Thoracic aorta (tissue), 2 donors: Measurements from ENCODE around the gene LRRC8C. TPM values are rescaled to one million over a fixed set of nuclear protein-coding genes. Genes with fewer than 3 reads are reported as not detected.

Source experiments
- ATAC-seq: fragments of 150-250 bp; one replicate; pipeline ENCODE4 v1.8.0; 2017; ENCODE audit warnings: low read depth; ENCODE audit not compliant: insufficient number of reproducible peaks, low FRiP score
- DNase-seq: peaks from one replicate; pipeline ENCODE4 v3.0.0-alpha.2; 2020; ENCODE audit warnings: low spot score
- H3K27ac ChIP-seq, 2 donors: fragments of 200-600 bp; sonication (generic); 1 replicate in 1 of 2; 2 replicates in 1 of 2; pipeline ENCODE4 v1.5.1; 2016; ENCODE audit warnings: mild to moderate bottlenecking in 2 of 2, moderate library complexity in 2 of 2
- H3K27me3 ChIP-seq: fragments of 200-600 bp; sonication (generic); replicated peaks from 2 replicates; pipeline ENCODE4 v1.6.0; 2016; ENCODE audit warnings: mild to moderate bottlenecking; ENCODE audit not compliant: insufficient read depth
- H3K36me3 ChIP-seq: fragments of 200-600 bp; sonication (generic); one replicate; pipeline ENCODE4 v1.5.1; 2016
- H3K4me1 ChIP-seq, 2 donors: fragments of 200-600 bp; sonication (generic); 1 replicate in 1 of 2; 2 replicates in 1 of 2; pipeline versions ENCODE4 v1.5.1 to v1.6.0; 2016; ENCODE audit warnings: low read depth in 2 of 2, mild to moderate bottlenecking in 1 of 2; ENCODE audit not compliant: control insufficient read depth in 1 of 2
- H3K4me3 ChIP-seq: fragments of 200-600 bp; sonication (generic); 2 replicates; pipeline ENCODE4 v1.5.1; 2016; ENCODE audit warnings: mild to moderate bottlenecking
- H3K9me3 ChIP-seq: fragments of 200-600 bp; sonication (generic); 2 replicates; pipeline ENCODE4 v1.5.1; 2016
- CTCF ChIP-seq: fragments of 200-600 bp; sonication (generic); IDR thresholded peaks from one replicate; pipeline ENCODE4 v1.5.1; 2019; ENCODE audit warnings: antibody characterized with exemption
- total RNA-seq, 2 donors: library from RNA; depleted of rRNA; stranded (reverse); fragments of >200 nt; gene quantifications; one replicate each; pipeline versions ENCODE4 v1.1.0 to v1.2.3, GENCODE V29; 2016

LRRC8C gene
- total RNA-seq, 2 donors from 2014 or later: 11.6 to 15.2 TPM

- Histone ChIP-seq H3K9me3 (no peaks in the 10 kb centered on the region), H3K4me1 (peaks cover 0 to 8% of the 10 kb centered on the region in 2 donors), H3K4me3 (no peak overlapping the region), H3K27ac (no peak overlapping the region), H3K36me3 (no peaks in the 10 kb centered on the region), H3K27me3 (no peaks in the 10 kb centered on the region)
- TF ChIP-seq CTCF: no peak
- DNase-seq: no peak
- ATAC-seq: no peak
These were observed 12.3 kb upstream of the LRRC8C start for GRCh38 chr1:89620664-89621063.

- H3K27me3 ChIP-seq: no peaks in the 10 kb centered on the region
- ATAC-seq (no peak), DNase-seq (no peak)
- H3K4me1 ChIP-seq: no peaks in the 10 kb centered on the region
- no peak overlapping the region for H3K4me3 ChIP-seq
- H3K9me3 ChIP-seq: no peaks in the 10 kb centered on the region
- no peak for TF ChIP-seq CTCF
- H3K27ac ChIP-seq: no peak overlapping the region
- no peaks in the 10 kb centered on the region for H3K36me3 ChIP-seq
These were observed 10.0 kb upstream of the LRRC8C start for GRCh38 chr1:89622895-89623294.

- no peak for DNase-seq
- Histone ChIP-seq H3K9me3 (no peaks in the 10 kb centered on the region), H3K4me1 (no peaks in the 10 kb centered on the region), H3K27ac (no peak overlapping the region), H3K27me3 (no peaks in the 10 kb centered on the region), H3K36me3 (no peaks in the 10 kb centered on the region), H3K4me3 (no peak overlapping the region)
- no peak for TF ChIP-seq CTCF
- no peak for ATAC-seq
These were observed 8.6 kb upstream of the LRRC8C start for GRCh38 chr1:89624314-89624713.

- H3K27ac ChIP-seq: no peak overlapping the region
These were observed 8.1 kb upstream of the LRRC8C start for GRCh38 chr1:89624715-89625323.

GRCh38 chr1:89627596-89627962 is 5.3 kb upstream of the LRRC8C start:
- no peak for TF ChIP-seq CTCF
- Histone ChIP-seq H3K9me3 (no peaks in the 10 kb centered on the region), H3K36me3 (no peaks in the 10 kb centered on the region), H3K4me3 (no peak overlapping the region), H3K27me3 (no peaks in the 10 kb centered on the region), H3K4me1 (peaks cover 0 to 14% of the 10 kb centered on the region in 2 donors), H3K27ac (no peak overlapping the region)
- DNase-seq (no peak), ATAC-seq (no peak)

More at GRCh38 chr1:89624715-89625323, 8.1 kb upstream of the LRRC8C start:
- ATAC-seq: no peak
- no peak for DNase-seq
- no peak for TF ChIP-seq CTCF
- no peaks in the 10 kb centered on the region for H3K4me1 ChIP-seq
- H3K9me3 ChIP-seq: no peaks in the 10 kb centered on the region
- no peaks in the 10 kb centered on the region for H3K36me3 ChIP-seq
- no peak overlapping the region for H3K4me3 ChIP-seq
- no peaks in the 10 kb centered on the region for H3K27me3 ChIP-seq
